NK-92 (cell line): ENCODE measurements around the gene FOXF2.

Experiments
- DNase-seq: peaks from one replicate; lab custom pipeline; 2025; ENCODE audit not compliant: unreplicated experiment; lab: John Stamatoyannopoulos, UW

FOXF2 gene

GRCh38 chr6:1438471-1438881 is 49.1 kb downstream of the FOXF2 start:
- no peak for DNase-seq

- no peak for DNase-seq
Observed at GRCh38 chr6:1439349-1439748, 50.0 kb downstream of the FOXF2 start.

DNA sequence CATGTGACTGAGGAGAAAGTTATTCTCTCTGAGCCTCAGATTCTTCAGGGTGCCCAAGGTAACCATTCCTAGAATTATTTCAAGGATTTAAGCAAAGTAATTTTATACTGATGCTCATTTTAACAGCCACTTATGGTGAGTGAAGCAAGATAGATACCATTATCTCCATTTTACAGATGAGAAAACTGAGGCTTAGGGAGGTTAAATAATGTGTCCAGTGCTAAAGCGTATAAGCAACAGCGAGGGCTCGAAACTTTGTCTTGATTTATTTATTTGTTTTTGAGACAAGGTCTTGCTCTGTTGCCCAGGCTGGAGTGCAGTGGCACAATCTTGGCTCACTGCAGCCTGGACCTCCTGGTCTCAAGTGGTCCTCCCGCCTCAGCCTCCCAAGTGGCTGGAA is 53.6 kb downstream of the FOXF2 start:
- DNase-seq, result no peak
